GM19238 (cell line): ENCODE measurements around the gene EFEMP1.
"Not testable (repeated sequence)": the region's sequence is repeated elsewhere in the genome, so short reads cannot be mapped to it uniquely, and the experiment has no call there.

Experiments
- DNase-seq: peaks from one replicate; pipeline ENCODE4 v3.0.0; 2011; ENCODE audit warnings: low spot score; ENCODE audit not compliant: insufficient read length

The EFEMP1 gene

DNA sequence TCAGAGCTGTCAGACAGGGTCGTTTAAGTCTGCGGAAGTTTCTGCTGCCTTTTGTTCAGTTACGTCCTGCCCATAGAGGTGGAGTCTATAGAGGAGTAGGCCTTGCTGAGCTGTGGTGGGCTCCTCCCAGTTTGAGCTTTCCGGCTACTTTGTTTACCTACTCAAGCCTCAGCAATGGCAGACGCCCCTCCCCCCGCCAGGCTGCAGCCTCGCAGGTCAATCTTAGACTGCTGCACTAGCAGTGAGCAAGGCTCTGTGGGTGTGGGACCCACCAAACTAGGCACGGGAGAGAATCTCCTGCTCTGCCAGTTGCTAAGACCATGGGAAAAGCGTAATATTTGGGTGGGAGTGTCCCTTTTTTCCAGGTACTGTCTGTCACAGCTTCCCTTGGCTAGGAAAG lies 86.5 kb downstream of the EFEMP1 start:
- no peak for DNase-seq

DNA sequence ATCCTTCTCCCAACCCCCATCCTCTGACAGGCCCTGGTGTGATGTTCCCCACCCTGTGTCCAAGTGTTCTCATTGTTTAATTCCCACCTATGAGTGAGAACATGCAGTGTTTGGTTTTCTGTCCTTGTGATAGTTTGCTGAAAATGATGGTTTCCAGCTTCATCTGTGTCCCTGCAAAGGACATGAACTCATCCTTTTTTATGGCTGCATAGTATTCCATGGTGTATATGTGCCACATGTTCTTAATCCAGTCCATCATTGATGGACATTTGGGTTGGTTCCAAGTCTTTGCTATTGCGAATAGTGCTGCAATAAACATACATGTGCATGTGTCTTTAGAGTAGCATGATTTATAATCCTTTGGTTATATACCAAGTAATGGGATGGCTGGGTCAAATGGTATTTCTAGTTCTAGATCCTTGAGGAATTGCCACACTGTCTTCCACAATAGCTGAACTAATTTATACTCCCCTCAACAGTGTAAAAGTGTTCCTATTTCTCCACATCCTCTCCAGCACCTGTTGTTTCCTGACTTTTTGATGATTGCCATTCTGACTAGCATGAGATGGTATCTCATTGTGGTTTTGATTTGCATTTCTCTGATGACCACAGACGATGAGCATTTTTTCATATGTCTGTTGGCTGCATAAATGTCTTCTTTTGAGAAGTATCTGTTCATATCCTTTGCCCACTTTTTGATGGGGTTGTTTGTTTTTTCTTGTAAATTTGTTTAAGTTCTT lies 91.7 kb downstream of the EFEMP1 start:
- not testable (repeated sequence) for DNase-seq

DNA sequence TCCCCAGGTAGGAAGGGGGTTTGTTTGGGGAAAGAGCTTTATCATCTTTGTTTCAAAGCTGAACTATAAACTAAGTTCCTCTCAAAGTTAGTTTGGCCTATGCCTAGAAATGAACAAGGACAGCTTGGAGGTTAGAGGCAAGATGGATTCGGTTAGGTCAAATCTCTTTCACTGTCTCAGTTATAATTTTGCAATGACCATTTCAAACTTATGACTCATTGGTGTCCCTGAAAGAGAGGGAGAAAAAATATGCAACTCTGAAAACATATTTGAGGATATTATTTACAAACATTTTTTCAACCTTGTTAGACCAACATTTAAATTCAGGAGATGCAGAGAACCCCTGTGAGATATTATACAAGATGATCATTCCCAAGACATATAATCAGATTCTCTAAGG lies 95.7 kb downstream of the EFEMP1 start:
- DNase-seq, result no peak

DNA sequence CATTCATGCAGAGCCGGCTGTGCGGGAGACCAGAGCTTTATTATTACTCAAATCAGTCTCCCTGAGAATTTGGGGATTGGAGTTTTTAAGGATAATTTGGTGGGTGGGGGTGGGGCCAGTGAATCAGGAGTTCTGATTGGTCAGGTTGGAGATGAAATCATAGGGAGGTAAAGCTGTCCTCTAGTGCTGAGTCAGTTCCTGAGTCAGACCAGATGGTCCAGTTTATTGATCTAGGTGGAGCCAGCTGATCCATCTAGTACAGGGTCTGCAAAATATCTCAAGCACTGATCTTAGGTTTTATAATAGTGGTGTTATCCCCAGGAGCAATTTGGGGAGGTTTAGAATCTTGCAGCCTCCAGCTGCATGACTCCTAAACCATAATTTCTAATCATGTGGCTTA lies 96.2 kb downstream of the EFEMP1 start:
- DNase-seq, result not testable (repeated sequence)

DNA sequence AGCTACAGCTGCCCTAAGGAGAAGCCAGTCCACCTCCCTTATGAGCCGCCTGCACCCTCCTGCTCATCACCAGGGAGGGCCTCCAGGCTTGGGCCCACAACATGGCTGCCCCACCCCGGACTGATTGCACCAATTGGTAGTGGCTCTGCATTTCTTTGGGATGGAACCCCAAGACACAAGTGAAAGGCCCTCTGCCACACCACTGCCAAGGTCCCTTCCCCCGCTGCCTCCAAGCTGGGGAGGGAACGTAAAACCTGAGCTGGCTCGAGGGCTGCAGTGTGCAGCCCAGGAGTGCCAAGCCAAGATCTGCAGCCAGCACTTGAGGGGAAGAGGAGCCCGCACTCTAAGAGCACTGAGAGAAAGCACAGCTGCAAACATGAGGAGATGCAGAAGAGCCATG lies 97.3 kb downstream of the EFEMP1 start:
- no peak for DNase-seq

DNA sequence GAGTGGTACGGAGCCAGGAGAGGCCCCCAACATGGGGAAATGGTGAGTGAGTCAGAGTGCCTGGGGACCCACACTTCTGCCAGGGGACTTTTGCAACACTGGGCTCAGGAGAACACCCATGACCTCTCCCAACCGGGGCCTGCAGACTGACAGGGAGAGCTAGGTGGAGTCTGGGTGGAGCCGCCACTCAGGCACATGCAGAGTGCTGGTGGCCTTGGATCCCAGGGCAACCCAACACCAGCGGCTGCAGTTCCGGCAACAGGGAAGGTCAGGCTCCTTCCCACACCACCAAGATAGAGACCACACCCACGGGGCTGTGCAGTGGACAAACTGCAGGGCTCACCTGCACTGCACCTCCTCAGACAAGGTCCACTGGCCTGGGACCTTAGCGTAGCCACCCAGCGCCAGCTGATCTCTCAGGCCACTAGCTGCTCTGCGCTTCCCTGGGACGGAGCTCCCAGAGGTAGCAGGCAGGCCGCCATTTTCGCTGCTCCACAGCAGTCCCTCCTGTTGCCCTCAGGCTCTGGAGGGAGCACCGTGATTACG lies 99.0 kb downstream of the EFEMP1 start:
- no peak for DNase-seq
